HepG2 (cell line): ENCODE measurements around the gene QSOX2. TPM values are rescaled to one million over a fixed set of nuclear protein-coding genes. Genes with fewer than 3 reads are reported as not detected.

Source experiments
- ARNT ChIP-seq: fragments of 450-650 bp; IDR thresholded peaks from 2 replicates; pipeline ENCODE4 v1.6.1; 2017
- BHLHE40 ChIP-seq: IDR thresholded peaks from 2 replicates; pipeline ENCODE4 v1.6.1; 2011; ENCODE audit warnings: low read length, improper control_type of control experiment
- HDAC1 ChIP-seq: sonication (generic); formaldehyde crosslinking; IDR thresholded peaks from 2 replicates; pipeline ENCODE4 v1.5.1; 2020; ENCODE audit warnings: mild to moderate bottlenecking, missing genetic modification reagents
- RAD21 ChIP-seq: fragments of 450-650 bp; formaldehyde crosslinking; IDR thresholded peaks from 2 replicates; pipeline ENCODE4 v1.5.0; 2020; ENCODE audit warnings: mild to moderate bottlenecking
- TGIF2 ChIP-seq: IDR thresholded peaks from 2 replicates; pipeline ENCODE4 v1.6.1; 2016; ENCODE audit warnings: control low read depth, missing compliant biosample characterization
- ZFAT ChIP-seq: sonication (generic); formaldehyde crosslinking; conservative IDR thresholded peaks from 2 replicates; pipeline ENCODE4 v1.8.1; 2023; ENCODE audit warnings: missing genetic modification reagents, inconsistent platforms
- ZNF766 ChIP-seq: sonication (generic); formaldehyde crosslinking; IDR thresholded peaks from 2 replicates; pipeline ENCODE4 v1.5.0; 2020; ENCODE audit warnings: missing genetic modification reagents, borderline replicate concordance
- polyA plus RNA-seq, 8 experiments: library from polyadenylated mRNA; depleted of rRNA in 3 of 8; stranded (reverse) in 7 of 8; unstranded in 1 of 8; fragments of >200 nt; fragmentation: Illumina TruSeq in 4 of 8; extraction: Trizol in 4 of 8; gene quantifications; 2 replicates each; pipeline versions ENCODE4 v1.2.1 to v1.2.3, GENCODE V29; 2011 to 2016; ENCODE audit warnings: low read depth in 4 of 8, missing spikeins in 1 of 8, mixed read lengths in 1 of 8; ENCODE audit not compliant: insufficient read depth in 1 of 8
- total RNA-seq, 5 experiments: library from RNA; depleted of rRNA; stranded (reverse); fragments of >200 nt; fragmentation: Illumina TruSeq; extraction: Trizol; gene quantifications; 2 replicates each; pipeline ENCODE4 v1.2.3, GENCODE V29; 2016; ENCODE audit warnings: low read depth in 1 of 5
- TF ChIP-seq, protein P1 (sequence below): IDR thresholded peaks from 2 replicates; pipeline ENCODE4 v1.6.1; 2016; ENCODE audit warnings: low read depth, borderline replicate concordance
- TF ChIP-seq, protein P2 (sequence below): sonication (generic); formaldehyde crosslinking; IDR thresholded peaks from 2 replicates; pipeline ENCODE4 v1.5.1; 2020; ENCODE audit warnings: mild to moderate bottlenecking, missing genetic modification reagents, borderline replicate concordance
- TF ChIP-seq, protein P3 (sequence below): IDR thresholded peaks from 2 replicates; pipeline ENCODE4 v1.6.1; 2016
- TF ChIP-seq, protein P4 (sequence below): sonication (generic); formaldehyde crosslinking; IDR thresholded peaks from 2 replicates; pipeline ENCODE4 v1.9.0; 2021; ENCODE audit warnings: missing genetic modification reagents, borderline replicate concordance
- TF ChIP-seq, protein P5 (sequence below): sonication (generic); formaldehyde crosslinking; conservative IDR thresholded peaks from 2 replicates; pipeline ENCODE4 v1.4.0; 2020; ENCODE audit warnings: mild to moderate bottlenecking, missing genetic modification reagents, moderate library complexity
- TF ChIP-seq, protein P6 (sequence below): sonication (generic); formaldehyde crosslinking; IDR thresholded peaks from 2 replicates; pipeline ENCODE4 v1.4.0; 2020; ENCODE audit warnings: missing genetic modification reagents; ENCODE audit errors: not compliant biosample characterization

QSOX2 gene
- total and polyA plus RNA-seq, 2 of the 13 experiments (the other 11 are each of a cell fraction or from before 2014, with no cell fraction given), result 27.1 to 42.1 TPM

DNA sequence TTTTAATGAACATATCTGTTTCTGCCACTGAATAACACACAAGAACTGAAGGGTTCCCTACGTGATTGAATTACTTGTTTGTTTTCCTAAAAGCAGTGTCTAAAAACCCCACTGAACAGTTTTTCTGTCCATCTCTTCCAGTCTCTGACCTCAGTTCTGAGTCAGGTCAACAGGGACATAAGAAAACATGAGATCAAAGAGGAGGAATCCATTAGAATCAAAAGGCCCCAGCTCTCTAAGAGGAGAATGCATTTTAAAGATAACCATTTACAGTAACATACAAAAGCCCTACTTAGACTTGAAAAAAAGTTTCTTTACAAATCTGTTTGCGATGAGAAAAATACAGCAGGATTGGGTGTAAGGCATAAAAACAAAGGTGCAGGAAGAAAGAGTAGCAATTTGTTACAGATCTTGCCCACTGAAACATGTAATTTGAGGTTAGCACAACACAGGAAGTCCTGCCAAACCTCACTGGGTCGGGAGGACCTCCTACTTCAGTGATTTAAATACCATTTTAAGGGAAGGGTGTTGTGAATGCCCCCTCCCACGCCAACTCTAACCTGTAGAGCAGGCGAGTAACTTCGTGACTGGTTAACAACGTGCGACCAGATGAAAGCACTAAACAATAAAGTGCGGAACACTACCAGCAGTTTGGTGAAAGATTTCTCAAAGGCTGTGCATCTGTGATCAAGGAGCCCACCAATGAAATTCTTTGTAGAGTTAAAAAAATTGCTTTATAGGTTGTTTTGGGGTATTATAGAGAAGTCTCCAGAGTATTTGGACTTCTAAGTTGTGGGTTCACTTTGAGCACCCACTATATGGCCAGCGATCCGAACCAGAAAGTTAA is 1.3 kb downstream of the QSOX2 start (continued):
- TF ChIP-seq, protein P1, sequence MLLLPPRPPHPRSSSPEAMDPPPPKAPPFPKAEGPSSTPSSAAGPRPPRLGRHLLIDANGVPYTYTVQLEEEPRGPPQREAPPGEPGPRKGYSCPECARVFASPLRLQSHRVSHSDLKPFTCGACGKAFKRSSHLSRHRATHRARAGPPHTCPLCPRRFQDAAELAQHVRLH (CRISPR knock-in tag), result no peak
- TF ChIP-seq TGIF2 (CRISPR knock-in tag), result no peak
- 0 out of 2 replicates have a peak, but pooled peaks have one; percentile 6 for TF ChIP-seq HDAC1 (CRISPR knock-in tag)
- no peak for TF ChIP-seq ZFAT (CRISPR knock-in tag)
- TF ChIP-seq, protein P2, sequence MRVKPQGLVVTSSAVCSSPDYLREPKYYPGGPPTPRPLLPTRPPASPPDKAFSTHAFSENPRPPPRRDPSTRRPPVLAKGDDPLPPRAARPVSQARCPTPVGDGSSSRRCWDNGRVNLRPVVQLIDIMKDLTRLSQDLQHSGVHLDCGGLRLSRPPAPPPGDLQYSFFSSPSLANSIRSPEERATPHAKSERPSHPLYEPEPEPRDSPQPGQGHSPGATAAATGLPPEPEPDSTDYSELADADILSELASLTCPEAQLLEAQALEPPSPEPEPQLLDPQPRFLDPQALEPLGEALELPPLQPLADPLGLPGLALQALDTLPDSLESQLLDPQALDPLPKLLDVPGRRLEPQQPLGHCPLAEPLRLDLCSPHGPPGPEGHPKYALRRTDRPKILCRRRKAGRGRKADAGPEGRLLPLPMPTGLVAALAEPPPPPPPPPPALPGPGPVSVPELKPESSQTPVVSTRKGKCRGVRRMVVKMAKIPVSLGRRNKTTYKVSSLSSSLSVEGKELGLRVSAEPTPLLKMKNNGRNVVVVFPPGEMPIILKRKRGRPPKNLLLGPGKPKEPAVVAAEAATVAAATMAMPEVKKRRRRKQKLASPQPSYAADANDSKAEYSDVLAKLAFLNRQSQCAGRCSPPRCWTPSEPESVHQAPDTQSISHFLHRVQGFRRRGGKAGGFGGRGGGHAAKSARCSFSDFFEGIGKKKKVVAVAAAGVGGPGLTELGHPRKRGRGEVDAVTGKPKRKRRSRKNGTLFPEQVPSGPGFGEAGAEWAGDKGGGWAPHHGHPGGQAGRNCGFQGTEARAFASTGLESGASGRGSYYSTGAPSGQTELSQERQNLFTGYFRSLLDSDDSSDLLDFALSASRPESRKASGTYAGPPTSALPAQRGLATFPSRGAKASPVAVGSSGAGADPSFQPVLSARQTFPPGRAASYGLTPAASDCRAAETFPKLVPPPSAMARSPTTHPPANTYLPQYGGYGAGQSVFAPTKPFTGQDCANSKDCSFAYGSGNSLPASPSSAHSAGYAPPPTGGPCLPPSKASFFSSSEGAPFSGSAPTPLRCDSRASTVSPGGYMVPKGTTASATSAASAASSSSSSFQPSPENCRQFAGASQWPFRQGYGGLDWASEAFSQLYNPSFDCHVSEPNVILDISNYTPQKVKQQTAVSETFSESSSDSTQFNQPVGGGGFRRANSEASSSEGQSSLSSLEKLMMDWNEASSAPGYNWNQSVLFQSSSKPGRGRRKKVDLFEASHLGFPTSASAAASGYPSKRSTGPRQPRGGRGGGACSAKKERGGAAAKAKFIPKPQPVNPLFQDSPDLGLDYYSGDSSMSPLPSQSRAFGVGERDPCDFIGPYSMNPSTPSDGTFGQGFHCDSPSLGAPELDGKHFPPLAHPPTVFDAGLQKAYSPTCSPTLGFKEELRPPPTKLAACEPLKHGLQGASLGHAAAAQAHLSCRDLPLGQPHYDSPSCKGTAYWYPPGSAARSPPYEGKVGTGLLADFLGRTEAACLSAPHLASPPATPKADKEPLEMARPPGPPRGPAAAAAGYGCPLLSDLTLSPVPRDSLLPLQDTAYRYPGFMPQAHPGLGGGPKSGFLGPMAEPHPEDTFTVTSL (CRISPR knock-in tag), result no peak
- TF ChIP-seq, protein P3, sequence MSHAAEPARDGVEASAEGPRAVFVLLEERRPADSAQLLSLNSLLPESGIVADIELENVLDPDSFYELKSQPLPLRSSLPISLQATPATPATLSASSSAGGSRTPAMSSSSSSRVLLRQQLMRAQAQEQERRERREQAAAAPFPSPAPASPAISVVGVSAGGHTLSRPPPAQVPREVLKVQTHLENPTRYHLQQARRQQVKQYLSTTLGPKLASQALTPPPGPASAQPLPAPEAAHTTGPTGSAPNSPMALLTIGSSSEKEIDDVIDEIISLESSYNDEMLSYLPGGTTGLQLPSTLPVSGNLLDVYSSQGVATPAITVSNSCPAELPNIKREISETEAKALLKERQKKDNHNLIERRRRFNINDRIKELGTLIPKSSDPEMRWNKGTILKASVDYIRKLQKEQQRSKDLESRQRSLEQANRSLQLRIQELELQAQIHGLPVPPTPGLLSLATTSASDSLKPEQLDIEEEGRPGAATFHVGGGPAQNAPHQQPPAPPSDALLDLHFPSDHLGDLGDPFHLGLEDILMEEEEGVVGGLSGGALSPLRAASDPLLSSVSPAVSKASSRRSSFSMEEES (CRISPR knock-in tag), result no peak
- no peak for TF ChIP-seq ZNF766
- TF ChIP-seq, protein P4, sequence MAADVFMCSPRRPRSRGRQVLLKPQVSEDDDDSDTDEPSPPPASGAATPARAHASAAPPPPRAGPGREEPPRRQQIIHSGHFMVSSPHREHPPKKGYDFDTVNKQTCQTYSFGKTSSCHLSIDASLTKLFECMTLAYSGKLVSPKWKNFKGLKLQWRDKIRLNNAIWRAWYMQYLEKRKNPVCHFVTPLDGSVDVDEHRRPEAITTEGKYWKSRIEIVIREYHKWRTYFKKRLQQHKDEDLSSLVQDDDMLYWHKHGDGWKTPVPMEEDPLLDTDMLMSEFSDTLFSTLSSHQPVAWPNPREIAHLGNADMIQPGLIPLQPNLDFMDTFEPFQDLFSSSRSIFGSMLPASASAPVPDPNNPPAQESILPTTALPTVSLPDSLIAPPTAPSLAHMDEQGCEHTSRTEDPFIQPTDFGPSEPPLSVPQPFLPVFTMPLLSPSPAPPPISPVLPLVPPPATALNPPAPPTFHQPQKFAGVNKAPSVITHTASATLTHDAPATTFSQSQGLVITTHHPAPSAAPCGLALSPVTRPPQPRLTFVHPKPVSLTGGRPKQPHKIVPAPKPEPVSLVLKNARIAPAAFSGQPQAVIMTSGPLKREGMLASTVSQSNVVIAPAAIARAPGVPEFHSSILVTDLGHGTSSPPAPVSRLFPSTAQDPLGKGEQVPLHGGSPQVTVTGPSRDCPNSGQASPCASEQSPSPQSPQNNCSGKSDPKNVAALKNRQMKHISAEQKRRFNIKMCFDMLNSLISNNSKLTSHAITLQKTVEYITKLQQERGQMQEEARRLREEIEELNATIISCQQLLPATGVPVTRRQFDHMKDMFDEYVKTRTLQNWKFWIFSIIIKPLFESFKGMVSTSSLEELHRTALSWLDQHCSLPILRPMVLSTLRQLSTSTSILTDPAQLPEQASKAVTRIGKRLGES, result no peak
- TF ChIP-seq RAD21, result no peak
- TF ChIP-seq BHLHE40, result no peak
- TF ChIP-seq, protein P5, sequence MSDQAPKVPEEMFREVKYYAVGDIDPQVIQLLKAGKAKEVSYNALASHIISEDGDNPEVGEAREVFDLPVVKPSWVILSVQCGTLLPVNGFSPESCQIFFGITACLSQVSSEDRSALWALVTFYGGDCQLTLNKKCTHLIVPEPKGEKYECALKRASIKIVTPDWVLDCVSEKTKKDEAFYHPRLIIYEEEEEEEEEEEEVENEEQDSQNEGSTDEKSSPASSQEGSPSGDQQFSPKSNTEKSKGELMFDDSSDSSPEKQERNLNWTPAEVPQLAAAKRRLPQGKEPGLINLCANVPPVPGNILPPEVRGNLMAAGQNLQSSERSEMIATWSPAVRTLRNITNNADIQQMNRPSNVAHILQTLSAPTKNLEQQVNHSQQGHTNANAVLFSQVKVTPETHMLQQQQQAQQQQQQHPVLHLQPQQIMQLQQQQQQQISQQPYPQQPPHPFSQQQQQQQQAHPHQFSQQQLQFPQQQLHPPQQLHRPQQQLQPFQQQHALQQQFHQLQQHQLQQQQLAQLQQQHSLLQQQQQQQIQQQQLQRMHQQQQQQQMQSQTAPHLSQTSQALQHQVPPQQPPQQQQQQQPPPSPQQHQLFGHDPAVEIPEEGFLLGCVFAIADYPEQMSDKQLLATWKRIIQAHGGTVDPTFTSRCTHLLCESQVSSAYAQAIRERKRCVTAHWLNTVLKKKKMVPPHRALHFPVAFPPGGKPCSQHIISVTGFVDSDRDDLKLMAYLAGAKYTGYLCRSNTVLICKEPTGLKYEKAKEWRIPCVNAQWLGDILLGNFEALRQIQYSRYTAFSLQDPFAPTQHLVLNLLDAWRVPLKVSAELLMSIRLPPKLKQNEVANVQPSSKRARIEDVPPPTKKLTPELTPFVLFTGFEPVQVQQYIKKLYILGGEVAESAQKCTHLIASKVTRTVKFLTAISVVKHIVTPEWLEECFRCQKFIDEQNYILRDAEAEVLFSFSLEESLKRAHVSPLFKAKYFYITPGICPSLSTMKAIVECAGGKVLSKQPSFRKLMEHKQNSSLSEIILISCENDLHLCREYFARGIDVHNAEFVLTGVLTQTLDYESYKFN, result 0 out of 2 replicates have a peak, but pooled peaks have one; percentile 22
- no peak for TF ChIP-seq ARNT
- TF ChIP-seq, protein P6, sequence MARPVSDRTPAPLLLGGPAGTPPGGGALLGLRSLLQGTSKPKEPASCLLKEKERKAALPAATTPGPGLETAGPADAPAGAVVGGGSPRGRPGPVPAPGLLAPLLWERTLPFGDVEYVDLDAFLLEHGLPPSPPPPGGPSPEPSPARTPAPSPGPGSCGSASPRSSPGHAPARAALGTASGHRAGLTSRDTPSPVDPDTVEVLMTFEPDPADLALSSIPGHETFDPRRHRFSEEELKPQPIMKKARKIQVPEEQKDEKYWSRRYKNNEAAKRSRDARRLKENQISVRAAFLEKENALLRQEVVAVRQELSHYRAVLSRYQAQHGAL (CRISPR knock-in tag), result no peak
